Heart left ventricle (tissue), 16 donors: ENCODE measurements around the gene CCDC47. TPM values are rescaled to one million over a fixed set of nuclear protein-coding genes. Genes with fewer than 3 reads are reported as not detected.

Experiments
- ATAC-seq, 4 donors: fragments of 200-7000 bp; cut with Tn5 transposase; one replicate each; pipeline ENCODE4 v1.9.1; 2020 to 2022; ENCODE audit warnings: moderate library complexity in 4 of 4, mild to moderate bottlenecking in 3 of 4, moderate number of reproducible peaks in 1 of 4
- DNase-seq, 5 donors: peaks; one replicate each; pipeline ENCODE4 v3.0.0-alpha.2; 2020
- H3K27ac ChIP-seq, 12 donors: fragments of 200-600 bp; sonication (generic) in 4 of 12; one replicate each; pipeline versions ENCODE4 v1.5.0 to v1.8.0; 2016 to 2022; ENCODE audit warnings: mild to moderate bottlenecking in 2 of 12
- H3K27me3 ChIP-seq, 9 donors: fragments of 200-600 bp; sonication (generic) in 2 of 9; one replicate each; pipeline versions ENCODE4 v1.5.1 to v1.8.0; 2016 to 2022; ENCODE audit warnings: mild to moderate bottlenecking in 3 of 9
- H3K36me3 ChIP-seq, 9 donors: fragments of 200-600 bp; sonication (generic) in 2 of 9; one replicate each; pipeline versions ENCODE4 v1.5.0 to v1.8.0; 2018 to 2022; ENCODE audit warnings: mild to moderate bottlenecking in 2 of 9
- H3K4me1 ChIP-seq, 12 donors: fragments of 200-600 bp; sonication (generic) in 4 of 12; one replicate each; pipeline versions ENCODE4 v1.5.0 to v1.8.0; 2016 to 2022; ENCODE audit warnings: mild to moderate bottlenecking in 3 of 12
- H3K4me3 ChIP-seq, 12 donors: fragments of 200-600 bp; sonication (generic) in 4 of 12; one replicate each; pipeline versions ENCODE4 v1.5.0 to v1.8.0; 2017 to 2022; ENCODE audit warnings: mild to moderate bottlenecking in 9 of 12, moderate library complexity in 4 of 12
- H3K9me3 ChIP-seq, 12 donors: fragments of 200-600 bp; sonication (generic) in 4 of 12; one replicate each; pipeline versions ENCODE4 v1.5.0 to v1.8.0; 2016 to 2022; ENCODE audit warnings: mild to moderate bottlenecking in 1 of 12
- CTCF ChIP-seq, 12 donors: fragments of 200-600 bp; sonication (generic) in 4 of 12; IDR thresholded peaks; one replicate each; pipeline versions ENCODE4 v1.5.0 to v1.8.0; 2018 to 2022; ENCODE audit warnings: antibody characterized with exemption in 12 of 12, mild to moderate bottlenecking in 5 of 12
- POLR2A ChIP-seq, 2 donors: fragments of 450-650 bp; IDR thresholded peaks; one replicate each; pipeline ENCODE4 v1.6.1; 2017; ENCODE audit warnings: antibody characterized with exemption in 2 of 2, mild to moderate bottlenecking in 2 of 2, moderate library complexity in 2 of 2
- WGBS, 4 donors: extraction: QIAGEN DNeasy Blood & Tissue Kit in 2 of 4; methylation state at CpG; one replicate each; pipeline versions ENCODE4 v1.1.5 to v1.1.7; 2013 to 2018; 5-methylcytosine and 5-hydroxymethylcytosine counted together
- intact Hi-C, 10 donors: fragments of 100-400 bp; cut with DNase I; formaldehyde crosslinking; loops; one replicate each; pipeline versions ENCODE4 v1.11.1 to v1.14.2; 2022
- polyA plus RNA-seq, 2 donors: library from polyadenylated mRNA; stranded (reverse); fragments of 200-250 nt; gene quantifications; one replicate each; pipeline ENCODE4 v1.2.3, GENCODE V29; 2013
- total RNA-seq, 9 donors: library from RNA; depleted of rRNA in 2 of 9; stranded (reverse); fragments of >200 nt in 2 of 9; fragmentation: NEBNext Ultra II Directional in 3 of 9; extraction: Animal tissue kit (Norgen Biotek cat#: 25700) in 3 of 9; gene quantifications; one replicate each; pipeline versions ENCODE4 v1.1.0 to v1.2.4, GENCODE V29; 2016 to 2023
- donor health status: ischemic (EF 13 %, LVEDD 7.1; RV severe dilation, severe dysfunction).
- donor health status: healthy with polysubstance abuse.
- donor health status: DM: no; HTN: yes; CAD: no.
- donor health status: DM: no; HTN: no; CAD: no.
- donor health status: ischemic (EF 25% LVEDD 6.9; RV normal size, moderate dysfunction).
- donor health status: ischemic (EF 25% LVEDD 5.7; RV mildly dilated, moderate dysfunction).
- donor health status: healthy.
- donor health status: DM: yes; HTN: yes; CAD: no.
- donor health status: ischemic (EF 35%, LVEDD 5.7; RV mildly dilated, moderate dysfunction).
- donor health status: nonischemic (EF 11% LVEDD 7.7; RV severe dilation, severe dysfunction).
- donor health status: DM: yes; HTN: yes; CAD: no.
- donor health status: PGD.
- donor health status: ischemic (EF 29% LVEDD 5.4; RV normal size, mild dysfunction).
- donor health status: nonischemic (EF 23%, LVEDD 6.1; RV moderate dilation, normal function).

CCDC47 gene
- total and polyA plus RNA-seq, 11 donors: 38.4 to 139 (median 84.3) TPM

GRCh38 chr17:63700528-63701455, 72.6 kb downstream of the CCDC47 start:
- WGBS, 4 donors: 3 to 11% (median 4%) methylated on average over 12 to 88 of the region's 88 CpGs
- Histone ChIP-seq H3K27me3 (no peaks in the 10 kb centered on the region), H3K27ac (peak overlapping the region; percentile 39 to 96 (median 72)), H3K36me3 (peaks cover 0 to 40% (median 29%) of the 10 kb centered on the region in 9 donors), H3K4me1 (peaks cover 0 to 51% (median 22%) of the 10 kb centered on the region in 12 donors), H3K4me3 (peak overlapping the region in 11 of 12 donors; percentile 38 to 76 (median 63)), H3K9me3 (no peaks in the 10 kb centered on the region)
- ATAC-seq (peak; percentile 27 to 68 (median 64)), DNase-seq (peak; percentile 77 to 89 (median 81))
- intact Hi-C loops: loop anchor here in 4 of 10 donors (1.0 to 5.0 kb wide), 4 partner anchors 25 to 78 kb away; partner anchors contain the start of genes STRADA (in 2 of the 4) and MAP3K3 (in 1 of the 4)
- no peak for TF ChIP-seq POLR2A (IDR thresholded peaks at IDR 0.05)
- TF ChIP-seq CTCF (IDR thresholded peaks at IDR 0.05): peak in 5 of 12 donors; percentile 9 to 46 (median 27)

- intact Hi-C loops: loop anchor here in 5 of 10 donors (2.0 to 10.0 kb wide), 6 partner anchors 41 to 78 kb away; partner anchors contain the start of genes MAP3K3 (in 2 of the 5) and STRADA (in 2 of the 5)
- peak within 1 kb of the TSS; percentile 45 to 96 (median 72) for H3K27ac ChIP-seq
- TF ChIP-seq POLR2A (IDR thresholded peaks at IDR 0.05) (no peak), CTCF (IDR thresholded peaks at IDR 0.05) (no peak)
- H3K27me3 ChIP-seq: no peaks in the 10 kb centered on the region
- peak; percentile 61 to 88 (median 70) for DNase-seq
- no peaks in the 10 kb centered on the region for H3K9me3 ChIP-seq
- H3K36me3 ChIP-seq: peaks cover 0 to 40% (median 29%) of the 10 kb centered on the region in 9 donors
- H3K4me3 ChIP-seq: peak within 1 kb of the TSS; percentile 38 to 76 (median 63)
- peaks cover 0 to 60% (median 22%) of the 10 kb centered on the region in 12 donors for H3K4me1 ChIP-seq
- ATAC-seq: peak in 2 of 4 donors; percentile 2 to 7
- WGBS, 4 donors: 1% methylated on average over 19 to 133 of the region's 133 CpGs
These were observed 73.5 kb downstream of the CCDC47 start, which contains the start of gene LIMD2 for GRCh38 chr17:63699638-63700527. Gene LIMD2, minus strand, starts transcription at chr17:63700125. Its CDS starts 827 bp downstream, at chr17:63699298.

- TF ChIP-seq POLR2A (IDR thresholded peaks at IDR 0.05): no peak
- TF ChIP-seq CTCF (IDR thresholded peaks at IDR 0.05): no peak
- Histone ChIP-seq H3K9me3 (no peaks in the 10 kb centered on the region), H3K27ac (peak overlapping the region; percentile 32 to 96 (median 64)), H3K4me3 (peak overlapping the region; percentile 38 to 76 (median 63)), H3K27me3 (no peaks in the 10 kb centered on the region), H3K4me1 (peaks cover 0 to 60% (median 22%) of the 10 kb centered on the region in 12 donors), H3K36me3 (peaks cover 0 to 41% (median 33%) of the 10 kb centered on the region in 9 donors)
- DNase-seq: peak; percentile 66 to 86 (median 69)
- intact Hi-C loops: loop anchor here in 3 of 10 donors (5.0 to 10.0 kb wide), 3 partner anchors 64 to 74 kb away; partner anchors contain the start of gene MAP3K3 (in 1 of the 3)
- ATAC-seq: peak in 3 of 4 donors; percentile 6 to 20 (median 14)
- 11 to 27% (median 21%) methylated on average over 18 to 45 of the region's 45 CpGs for WGBS, 4 donors
These were observed 74.3 kb downstream of the CCDC47 start for GRCh38 chr17:63698886-63699637.
